BE2C (cell line): ENCODE measurements around the gene E2F6. TPM values are rescaled to one million over a fixed set of nuclear protein-coding genes. Genes with fewer than 3 reads are reported as not detected.

Source experiments
- DNase-seq: peaks from one replicate; pipeline ENCODE4 v3.0.0-alpha.2; 2020
- H3K27me3 ChIP-seq: fragments of 250-450 bp; sonication (Bioruptor Pico); 2 replicates; pipeline ENCODE4 v1.5.1; 2020; ENCODE audit warnings: mild to moderate bottlenecking
- H3K36me3 ChIP-seq: fragments of 250-450 bp; sonication (Bioruptor Pico); 2 replicates; pipeline ENCODE4 v1.5.1; 2020; ENCODE audit warnings: mild to moderate bottlenecking
- H3K4me1 ChIP-seq: fragments of 250-450 bp; sonication (Bioruptor Pico); 2 replicates; pipeline ENCODE4 v1.5.1; 2020
- H3K4me3 ChIP-seq: 2 replicates; pipeline ENCODE4 v1.5.1; 2011; ENCODE audit warnings: low read depth, low read length
- H3K9me3 ChIP-seq: fragments of 250-450 bp; sonication (Bioruptor Pico); 2 replicates; pipeline ENCODE4 v1.5.1; 2020
- polyA plus RNA-seq: library from polyadenylated mRNA; unstranded; fragments of >200 nt; gene quantifications from one replicate; pipeline ENCODE4 v1.2.1, GENCODE V29; 2012; ENCODE audit warnings: low read depth, missing spikeins; ENCODE audit not compliant: insufficient read length, insufficient read depth
- TF ChIP-seq, protein P1 (sequence below): IDR thresholded peaks from 2 replicates; pipeline ENCODE4 v1.5.1; 2012; ENCODE audit warnings: mild to moderate bottlenecking, low read depth, low read length

E2F6 gene, protein sequence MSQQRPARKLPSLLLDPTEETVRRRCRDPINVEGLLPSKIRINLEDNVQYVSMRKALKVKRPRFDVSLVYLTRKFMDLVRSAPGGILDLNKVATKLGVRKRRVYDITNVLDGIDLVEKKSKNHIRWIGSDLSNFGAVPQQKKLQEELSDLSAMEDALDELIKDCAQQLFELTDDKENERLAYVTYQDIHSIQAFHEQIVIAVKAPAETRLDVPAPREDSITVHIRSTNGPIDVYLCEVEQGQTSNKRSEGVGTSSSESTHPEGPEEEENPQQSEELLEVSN
- 36.3 TPM for polyA plus RNA-seq

DNA sequence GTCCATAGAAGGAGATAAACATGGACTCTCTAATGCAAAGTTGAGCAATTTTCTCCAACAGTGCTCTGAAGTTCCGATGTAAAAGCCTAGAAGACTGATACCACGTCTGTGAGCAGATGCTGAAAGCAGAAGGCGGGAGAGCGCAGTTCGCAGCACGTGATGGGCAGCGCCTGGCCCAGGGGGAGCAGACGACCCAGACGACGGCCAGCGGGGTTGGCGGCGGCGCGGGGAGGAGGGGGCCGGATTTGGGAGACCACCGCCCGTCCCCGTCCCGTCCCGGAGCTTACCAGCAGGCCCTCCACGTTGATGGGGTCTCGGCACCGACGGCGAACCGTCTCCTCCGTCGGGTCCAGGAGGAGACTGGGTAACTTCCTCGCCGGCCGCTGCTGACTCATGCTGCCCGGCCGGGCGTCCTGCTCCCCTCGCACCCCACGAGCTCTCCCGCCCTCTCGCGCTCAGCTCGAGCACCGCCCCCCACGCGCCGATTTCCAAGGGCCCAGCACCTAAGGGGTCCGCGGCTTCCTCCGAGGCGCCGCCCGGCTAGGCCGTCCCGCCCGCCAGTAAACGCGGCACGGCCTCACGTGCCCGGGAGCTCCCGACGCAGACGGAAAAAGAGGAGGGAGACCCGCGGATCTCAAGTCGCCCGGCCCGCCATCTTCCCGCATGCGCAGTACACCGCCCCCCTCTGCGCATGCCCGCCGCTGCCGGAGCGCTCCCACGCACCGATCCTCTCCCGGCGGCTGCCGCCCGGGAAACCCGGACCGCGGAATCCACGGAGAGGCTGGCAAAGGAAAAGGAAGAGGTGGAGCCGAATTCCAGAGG, at the start of gene E2F6:
Gene E2F6, minus strand, starts transcription at position 677 of the 822 bp plus-strand sequence. Its CDS starts 282 bp downstream, at position 395.
- H3K27me3 ChIP-seq: no peaks in the 10 kb centered on the region
- H3K4me3 ChIP-seq: peak within 1 kb of the TSS; percentile 55
- TF ChIP-seq, protein P1, sequence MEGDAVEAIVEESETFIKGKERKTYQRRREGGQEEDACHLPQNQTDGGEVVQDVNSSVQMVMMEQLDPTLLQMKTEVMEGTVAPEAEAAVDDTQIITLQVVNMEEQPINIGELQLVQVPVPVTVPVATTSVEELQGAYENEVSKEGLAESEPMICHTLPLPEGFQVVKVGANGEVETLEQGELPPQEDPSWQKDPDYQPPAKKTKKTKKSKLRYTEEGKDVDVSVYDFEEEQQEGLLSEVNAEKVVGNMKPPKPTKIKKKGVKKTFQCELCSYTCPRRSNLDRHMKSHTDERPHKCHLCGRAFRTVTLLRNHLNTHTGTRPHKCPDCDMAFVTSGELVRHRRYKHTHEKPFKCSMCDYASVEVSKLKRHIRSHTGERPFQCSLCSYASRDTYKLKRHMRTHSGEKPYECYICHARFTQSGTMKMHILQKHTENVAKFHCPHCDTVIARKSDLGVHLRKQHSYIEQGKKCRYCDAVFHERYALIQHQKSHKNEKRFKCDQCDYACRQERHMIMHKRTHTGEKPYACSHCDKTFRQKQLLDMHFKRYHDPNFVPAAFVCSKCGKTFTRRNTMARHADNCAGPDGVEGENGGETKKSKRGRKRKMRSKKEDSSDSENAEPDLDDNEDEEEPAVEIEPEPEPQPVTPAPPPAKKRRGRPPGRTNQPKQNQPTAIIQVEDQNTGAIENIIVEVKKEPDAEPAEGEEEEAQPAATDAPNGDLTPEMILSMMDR: no peak
- peak; percentile 96 for DNase-seq
- no peaks in the 10 kb centered on the region for H3K9me3 ChIP-seq
- no peaks in the 10 kb centered on the region for H3K4me1 ChIP-seq
- peaks cover 12% of the 10 kb centered on the region for H3K36me3 ChIP-seq

DNA sequence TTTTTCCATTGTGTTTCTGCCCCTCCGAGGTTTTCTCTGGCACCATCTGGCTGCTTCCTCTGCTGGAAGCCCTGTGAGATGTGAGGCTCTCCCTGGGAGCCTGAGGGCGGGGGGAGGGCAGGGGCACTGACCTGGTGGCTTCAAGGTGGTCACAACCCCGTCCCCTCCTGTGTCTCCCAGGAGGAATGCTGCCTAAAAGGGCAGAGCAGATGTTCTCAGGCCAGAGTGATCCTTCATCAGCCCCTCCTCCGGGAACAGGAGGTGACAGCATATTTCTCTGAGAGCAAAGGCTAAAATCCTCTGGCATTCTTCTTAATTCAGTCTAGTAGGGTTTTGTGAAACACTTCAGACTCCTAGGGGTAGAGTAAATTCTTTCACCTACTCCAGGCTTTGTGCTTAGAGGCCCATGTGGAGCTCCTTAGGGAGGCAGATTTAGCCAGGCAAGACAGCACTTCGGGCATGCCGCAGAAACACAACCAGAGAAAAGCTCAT, 49.6 kb upstream of the E2F6 start:
- TF ChIP-seq, protein P1: no peak
- no peak for DNase-seq
- Histone ChIP-seq H3K4me3 (no peak overlapping the region), H3K36me3 (peaks cover 5% of the 10 kb centered on the region), H3K27me3 (no peaks in the 10 kb centered on the region), H3K9me3 (no peaks in the 10 kb centered on the region), H3K4me1 (0 out of 2 replicates have a peak, but pooled peaks cover 5% of the 10 kb centered on the region)

DNA sequence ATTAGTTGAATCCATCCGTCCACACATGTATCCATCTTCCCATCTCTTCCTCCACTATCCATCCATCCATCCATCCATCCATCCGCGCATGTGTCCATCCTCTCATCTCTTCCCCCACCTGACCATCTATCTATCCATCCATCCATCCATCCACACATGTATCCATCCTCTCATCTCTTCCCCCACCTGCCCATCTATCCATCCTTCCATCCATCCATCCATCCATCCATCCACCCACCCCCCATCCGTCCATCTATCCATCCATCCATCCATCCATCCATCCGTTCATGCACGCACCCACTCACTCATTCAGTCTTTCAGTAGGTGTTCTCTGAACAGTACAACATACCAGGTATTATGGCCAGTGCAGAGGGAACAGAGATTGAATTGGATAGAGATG, 48.9 kb upstream of the E2F6 start:
- Histone ChIP-seq H3K36me3 (peaks cover 5% of the 10 kb centered on the region), H3K4me1 (peaks cover 7% of the 10 kb centered on the region), H3K27me3 (no peaks in the 10 kb centered on the region), H3K9me3 (no peaks in the 10 kb centered on the region), H3K4me3 (no peak overlapping the region)
- DNase-seq: no peak
- TF ChIP-seq, protein P1: no peak

DNA sequence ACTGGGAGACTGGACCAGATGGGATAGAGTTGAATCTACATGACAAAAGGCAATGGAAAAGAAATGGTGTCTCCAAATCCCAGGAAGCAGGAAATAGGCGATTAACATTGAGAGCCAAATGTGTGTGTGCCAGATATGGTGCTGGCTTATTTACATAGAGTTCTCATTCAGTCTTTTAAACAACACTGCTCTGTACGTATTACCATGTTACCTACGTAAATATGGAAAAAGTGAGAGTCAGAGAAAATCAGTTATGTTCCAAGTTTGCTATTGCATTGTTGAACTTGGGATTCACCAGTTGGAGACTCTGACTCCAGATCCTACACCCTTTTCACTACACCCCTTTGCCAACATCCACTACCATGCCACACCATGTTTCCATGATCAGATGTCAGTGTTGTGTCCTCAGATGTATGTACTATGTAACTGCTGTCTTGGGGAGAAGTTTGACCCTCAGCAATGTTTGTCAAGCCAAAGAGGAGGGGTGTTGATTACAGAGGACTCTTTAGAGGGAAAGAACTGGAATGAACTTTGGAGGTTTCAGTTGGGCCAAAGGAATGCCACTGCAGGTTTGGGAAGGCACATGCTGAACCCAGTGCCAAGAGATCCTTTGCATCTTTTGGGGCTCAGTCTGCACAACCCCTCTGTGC, 48.2 kb upstream of the E2F6 start:
- H3K36me3 ChIP-seq: peaks cover 2% of the 10 kb centered on the region; the same call in 1 of the 2 replicates
- TF ChIP-seq, protein P1: no peak
- no peaks in the 10 kb centered on the region for H3K27me3 ChIP-seq

DNA sequence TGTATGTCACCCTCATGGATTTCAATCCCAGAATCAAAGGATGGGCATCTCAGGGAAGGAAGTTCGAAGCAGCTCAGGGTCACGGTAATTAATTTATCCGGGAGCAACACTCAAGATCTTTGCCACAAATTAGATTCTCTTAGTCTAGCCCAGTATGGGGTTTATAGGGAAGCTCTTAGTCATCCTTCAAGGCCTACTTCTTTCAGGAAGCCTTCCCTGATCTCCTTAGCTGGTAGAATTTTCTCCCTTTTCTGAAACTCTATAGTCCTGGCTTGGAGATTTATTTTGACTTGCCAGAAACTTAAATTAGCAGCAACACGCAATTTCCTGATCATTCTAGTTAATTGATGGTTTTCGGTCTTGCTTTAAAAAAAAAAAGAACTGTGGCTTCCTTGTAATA, 47.4 kb upstream of the E2F6 start:
- H3K9me3 ChIP-seq: no peaks in the 10 kb centered on the region
- TF ChIP-seq, protein P1: no peak
- H3K36me3 ChIP-seq: peaks cover 2% of the 10 kb centered on the region; the same call in 1 of the 2 replicates
- H3K4me1 ChIP-seq: peaks cover 12% of the 10 kb centered on the region
- H3K27me3 ChIP-seq: no peaks in the 10 kb centered on the region
- no peak for DNase-seq
- H3K4me3 ChIP-seq: no peak overlapping the region

More for the DNA sequence above, 48.2 kb upstream of the E2F6 start:
- Histone ChIP-seq H3K4me3 (no peak overlapping the region), H3K4me1 (peaks cover 12% of the 10 kb centered on the region), H3K9me3 (no peaks in the 10 kb centered on the region)
- DNase-seq: no peak
